RCC 7860 (cell line): Measurements from ENCODE around the gene GARNL3.

ENCODE experiments used
- DNase-seq: peaks from one replicate; pipeline ENCODE4 v3.0.0-alpha.2; 2015; ENCODE audit warnings: low spot score
- FAIRE-seq: peaks from 2 replicates; lab custom pipeline; 2012; peaks lifted over from hg19 to GRCh38; lab: Jason Lieb, UNC

GARNL3 gene

DNA sequence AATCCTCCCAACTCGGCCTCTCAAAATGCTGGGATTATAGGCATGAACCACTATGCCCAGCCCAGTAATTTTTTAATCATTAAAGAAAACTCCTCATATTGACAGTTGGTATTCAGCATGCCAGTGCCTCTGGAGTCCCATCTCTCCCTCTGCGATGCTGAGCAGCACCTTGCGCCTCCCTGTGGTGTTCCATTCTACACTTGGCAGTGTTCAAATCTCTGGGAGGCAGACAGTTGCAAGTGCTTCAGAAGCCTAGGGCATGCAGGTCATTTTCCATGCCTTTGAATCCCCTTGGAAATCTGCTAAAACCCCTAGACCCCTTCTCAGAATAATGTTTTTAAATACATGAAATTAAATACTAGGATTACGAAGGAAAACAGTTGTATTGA is 41.3 kb downstream of the GARNL3 start:
- no peak for FAIRE-seq
- no peak for DNase-seq

DNA sequence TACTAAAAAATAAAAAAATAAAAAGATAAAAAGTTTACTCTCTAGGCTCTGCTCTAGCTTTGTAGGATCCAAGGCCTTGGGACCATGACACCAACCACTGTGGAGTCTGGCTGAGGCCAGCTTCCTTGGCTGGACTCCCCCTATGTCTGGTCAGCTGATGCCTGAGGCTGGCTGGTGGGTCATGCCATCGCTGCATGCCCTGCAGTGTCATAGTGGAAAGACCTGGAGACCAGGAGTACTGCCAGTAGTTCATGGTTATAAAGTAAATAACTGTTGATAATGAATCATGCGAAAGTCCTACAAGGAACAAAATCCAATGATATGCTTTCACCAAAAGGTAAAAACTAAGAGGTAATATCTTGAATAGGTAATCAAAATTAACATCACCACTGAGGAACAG is 43.2 kb downstream of the GARNL3 start:
- DNase-seq (no peak), FAIRE-seq (no peak)

DNA sequence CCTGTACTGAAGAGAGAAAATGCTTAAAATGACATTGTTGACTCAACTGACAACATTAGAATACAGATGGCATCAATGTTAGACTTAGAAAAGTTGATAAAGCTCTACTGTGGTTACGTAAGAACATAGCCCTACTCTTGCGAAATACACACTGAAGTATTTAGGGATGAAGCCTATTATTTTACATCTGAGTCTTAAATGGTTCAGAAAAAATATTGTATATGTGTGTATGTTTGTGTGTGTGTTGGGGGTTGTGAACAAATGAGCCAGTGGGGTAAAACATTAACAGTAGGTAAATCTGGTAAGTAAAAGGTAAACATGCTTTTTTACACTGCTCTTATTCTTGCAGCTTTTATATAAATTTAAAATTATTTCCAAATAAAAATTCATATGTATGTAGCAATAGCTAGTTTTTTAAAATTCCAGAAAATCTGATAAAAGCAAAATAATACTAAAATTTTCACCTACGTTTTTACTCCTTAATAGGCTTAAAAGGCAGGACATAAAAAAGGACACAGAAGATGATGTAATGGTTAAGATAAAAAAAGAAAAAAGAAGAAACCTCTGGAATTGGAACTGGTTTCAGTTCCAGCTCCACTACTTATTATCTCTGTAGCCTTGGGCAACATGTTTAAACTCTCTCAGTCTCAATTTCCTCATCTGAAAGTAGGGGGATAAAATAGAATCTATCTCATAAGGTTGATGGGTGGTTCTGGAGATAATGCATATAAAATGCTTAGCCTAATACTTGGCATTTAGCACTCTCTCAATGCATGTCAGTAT is 44.3 kb downstream of the GARNL3 start:
- no peak for DNase-seq
- no peak for FAIRE-seq

DNA sequence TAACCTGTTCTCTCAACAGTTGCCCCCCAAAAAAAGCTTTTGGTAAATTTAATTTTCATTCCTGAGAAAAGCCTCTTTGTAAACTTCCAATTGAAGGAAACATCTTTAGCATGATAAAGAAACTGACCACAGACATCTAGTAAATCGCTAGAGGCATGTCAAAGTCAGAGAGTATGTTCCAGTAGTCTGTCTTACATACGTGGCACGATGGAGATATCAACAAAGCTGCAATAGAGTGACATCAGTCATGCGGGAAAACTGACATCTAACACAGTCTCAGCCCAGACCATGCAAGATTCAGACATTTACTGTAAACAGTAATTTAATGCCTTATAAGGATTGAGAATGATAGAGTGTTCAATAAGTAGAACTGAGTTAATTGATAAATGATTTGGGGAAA is 45.1 kb downstream of the GARNL3 start:
- FAIRE-seq (no peak), DNase-seq (no peak)

DNA sequence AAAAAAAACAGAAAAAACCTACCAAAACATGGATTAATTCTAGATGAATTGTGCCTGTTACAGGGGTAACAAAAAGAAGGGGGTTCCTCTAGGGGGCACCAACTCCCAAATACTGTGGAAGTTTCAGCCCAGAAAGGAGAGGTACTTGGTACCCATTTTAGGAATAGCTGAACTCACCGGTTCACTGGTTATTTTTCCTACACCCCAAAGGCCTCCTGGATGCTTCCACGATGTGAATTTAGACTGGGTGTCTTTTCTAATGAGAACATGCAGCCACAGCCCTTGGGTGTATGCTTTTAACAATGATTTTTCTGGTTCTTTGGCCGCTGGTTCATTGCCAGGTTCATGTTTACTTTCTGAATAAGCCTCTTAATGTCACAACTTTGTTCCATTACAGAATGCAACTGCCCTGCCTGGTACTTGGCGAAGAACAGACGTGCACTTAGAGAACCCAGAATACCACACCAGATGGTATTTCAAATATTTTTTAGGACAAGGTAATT is 46.7 kb downstream of the GARNL3 start:
- no peak for FAIRE-seq
- no peak for DNase-seq

DNA sequence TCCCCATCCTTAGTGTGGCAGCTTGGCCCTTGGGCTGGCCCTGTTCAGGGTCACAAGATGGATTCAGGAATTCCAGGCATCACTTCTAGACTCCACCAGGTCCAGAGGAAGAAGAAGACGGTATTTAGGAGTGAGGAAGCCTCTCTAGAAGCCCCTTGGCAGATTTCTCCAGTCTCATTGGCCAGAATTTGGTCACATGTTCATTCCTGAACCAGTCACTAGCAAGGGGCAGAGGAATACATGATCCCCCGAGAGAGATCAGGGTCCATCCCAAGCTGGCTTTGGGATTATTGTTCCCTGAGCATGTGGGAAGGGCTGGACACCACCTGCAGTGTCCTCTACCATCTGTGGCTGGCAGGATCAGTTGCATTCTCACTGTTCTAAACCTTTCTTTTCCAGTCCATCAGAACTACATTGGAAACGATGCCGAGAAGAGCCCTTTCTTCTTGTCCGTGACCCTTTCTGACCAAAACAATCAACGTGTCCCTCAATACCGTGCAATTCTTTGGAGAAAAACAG is 48.5 kb downstream of the GARNL3 start:
- DNase-seq (no peak), FAIRE-seq (no peak)

DNA sequence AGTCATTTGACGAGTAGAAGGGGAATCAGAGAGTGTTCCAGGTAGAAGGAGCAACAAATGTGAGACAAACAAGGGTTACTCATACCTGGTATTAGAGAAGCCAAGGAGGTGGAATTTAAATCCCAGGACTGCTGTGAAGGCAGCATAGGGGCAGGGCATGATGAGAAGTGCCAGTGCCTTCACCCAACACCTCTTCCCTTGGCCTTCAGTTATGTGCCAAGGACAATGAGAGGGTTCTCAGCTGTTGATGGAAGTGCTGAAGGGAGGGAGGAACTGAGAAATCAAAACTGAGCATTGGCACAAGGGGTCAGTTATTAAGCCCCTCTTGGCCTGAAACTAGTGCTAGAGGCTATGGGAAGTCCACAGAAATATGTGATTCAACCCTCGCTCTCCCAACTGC is 50.3 kb downstream of the GARNL3 start:
- DNase-seq (no peak), FAIRE-seq (no peak)

DNA sequence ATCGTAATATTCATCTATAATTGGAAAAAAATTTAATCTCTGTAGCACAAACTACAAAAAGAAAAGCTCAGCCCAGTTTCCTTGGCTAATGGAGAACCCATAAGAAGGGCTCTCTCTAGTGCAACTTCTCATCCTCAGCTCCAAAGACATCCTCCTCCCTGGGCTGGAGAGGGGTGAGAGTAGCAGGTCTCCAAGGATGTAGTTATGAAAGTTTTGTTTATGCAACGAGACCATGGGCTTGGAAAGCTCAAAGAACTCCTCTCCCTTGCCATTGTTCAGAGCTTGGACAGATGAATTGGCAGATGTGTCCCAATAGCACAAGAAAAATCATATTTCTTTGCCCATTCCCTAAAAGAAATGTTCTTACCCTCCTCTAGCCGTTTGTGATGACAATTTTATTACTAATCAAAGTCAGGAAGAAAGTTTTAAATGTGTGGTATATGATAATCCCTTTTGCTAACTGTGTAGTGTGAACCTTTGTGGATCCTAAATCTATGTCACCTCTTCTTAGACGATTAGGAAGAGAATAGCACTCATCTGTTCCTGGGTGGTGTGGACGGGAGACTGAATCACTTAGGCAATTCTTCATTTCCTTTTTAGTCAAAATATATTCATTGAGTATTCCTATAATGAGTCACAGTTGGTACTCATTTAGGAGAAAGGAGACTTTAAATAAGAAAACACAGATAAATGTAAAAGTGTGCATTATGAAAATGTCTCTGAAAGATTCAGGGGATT is 52.2 kb downstream of the GARNL3 start:
- DNase-seq (no peak), FAIRE-seq (no peak)

DNA sequence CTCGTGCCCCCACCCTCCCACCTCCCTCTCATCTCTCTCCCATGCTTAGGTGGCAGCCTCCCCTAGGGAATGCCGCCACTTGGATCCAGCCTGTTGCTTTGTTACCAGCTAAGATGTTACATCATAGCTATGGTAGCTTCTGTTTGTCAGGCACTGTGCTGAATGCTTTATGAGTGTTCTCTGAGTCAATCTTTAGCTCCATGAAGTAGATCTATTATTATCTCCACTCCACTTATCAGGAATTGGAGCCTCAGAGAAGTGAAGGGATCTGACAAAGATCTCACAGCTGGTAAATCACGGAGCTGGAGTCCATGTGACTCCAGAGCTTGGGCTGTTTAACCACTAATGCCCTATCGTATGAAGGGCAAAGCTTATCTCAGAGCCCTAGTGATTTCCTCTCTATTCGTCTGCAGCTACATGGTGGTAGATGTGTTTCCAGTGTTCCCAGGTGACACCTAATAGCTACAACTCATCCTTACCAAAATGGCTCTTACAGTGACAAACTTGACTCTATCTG is 54.1 kb downstream of the GARNL3 start:
- DNase-seq = no peak
- FAIRE-seq = no peak

DNA sequence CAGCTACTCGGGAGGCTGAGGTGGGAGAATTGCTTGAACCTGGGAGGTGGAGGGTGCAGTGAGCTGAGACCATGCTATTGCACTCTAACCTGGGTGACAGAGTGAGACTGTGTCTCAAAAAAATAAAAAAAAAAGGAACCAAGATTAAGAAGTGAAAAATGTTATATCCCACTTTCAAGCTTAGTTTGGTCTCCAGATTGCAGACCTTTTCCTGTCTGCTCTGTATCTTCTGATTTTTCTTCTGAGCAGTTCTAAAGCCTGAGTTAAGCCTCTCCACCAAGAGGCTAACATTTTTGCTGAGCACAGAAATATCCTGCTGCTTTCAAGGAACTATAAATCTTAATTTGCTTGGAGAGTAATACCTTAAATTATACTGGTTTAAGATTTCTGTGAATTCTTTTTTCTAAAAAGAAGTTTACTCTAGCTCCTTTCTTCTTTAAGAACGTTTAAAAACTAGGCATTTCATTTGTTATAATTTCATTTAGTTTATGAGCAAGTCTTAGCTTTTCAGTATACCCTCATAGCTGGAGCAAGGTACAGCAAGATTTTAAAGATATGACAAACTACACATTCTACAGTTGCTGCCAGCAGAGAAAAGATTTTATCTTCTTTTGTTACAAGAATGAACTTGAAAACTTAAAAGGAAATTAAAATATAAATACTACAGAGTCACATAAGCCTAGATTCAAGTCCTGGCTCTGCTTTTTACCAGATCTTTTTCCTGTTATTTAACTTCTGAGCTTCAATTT is 55.0 kb downstream of the GARNL3 start:
- no peak for DNase-seq
- no peak for FAIRE-seq

DNA sequence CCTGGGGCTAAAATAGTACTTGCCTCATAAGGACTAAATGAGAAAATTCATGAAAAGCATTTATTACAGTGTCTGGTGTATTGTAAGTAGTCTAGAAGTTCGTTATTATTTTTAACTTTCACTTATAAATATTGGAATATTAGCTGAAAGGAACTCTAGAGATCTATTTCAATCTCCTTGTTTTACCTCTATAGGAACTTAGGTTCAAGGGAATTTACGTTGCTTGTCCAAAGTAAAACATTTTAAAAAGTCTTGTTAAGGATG is 55.5 kb downstream of the GARNL3 start:
- FAIRE-seq = no peak
- DNase-seq = no peak

DNA sequence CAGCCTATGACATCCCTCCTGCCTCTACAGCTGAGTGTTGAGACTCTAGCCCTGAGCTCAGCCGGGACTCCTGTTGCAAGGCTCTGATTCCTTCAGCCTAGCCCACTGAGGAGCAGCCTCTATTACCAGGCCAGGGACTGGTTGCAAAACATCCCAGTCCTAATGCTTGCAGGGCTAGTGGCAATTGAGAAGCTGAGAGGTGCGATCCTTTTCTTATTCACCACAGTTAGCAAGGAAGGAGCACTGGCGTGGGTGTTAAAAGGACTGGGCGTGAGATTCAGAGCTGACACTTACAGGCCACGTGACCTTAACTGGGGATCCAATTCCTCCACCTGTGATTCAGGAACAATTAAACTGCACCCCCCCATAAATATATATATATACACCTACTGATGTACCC is 58.8 kb downstream of the GARNL3 start:
- DNase-seq = no peak
- no peak for FAIRE-seq

DNA sequence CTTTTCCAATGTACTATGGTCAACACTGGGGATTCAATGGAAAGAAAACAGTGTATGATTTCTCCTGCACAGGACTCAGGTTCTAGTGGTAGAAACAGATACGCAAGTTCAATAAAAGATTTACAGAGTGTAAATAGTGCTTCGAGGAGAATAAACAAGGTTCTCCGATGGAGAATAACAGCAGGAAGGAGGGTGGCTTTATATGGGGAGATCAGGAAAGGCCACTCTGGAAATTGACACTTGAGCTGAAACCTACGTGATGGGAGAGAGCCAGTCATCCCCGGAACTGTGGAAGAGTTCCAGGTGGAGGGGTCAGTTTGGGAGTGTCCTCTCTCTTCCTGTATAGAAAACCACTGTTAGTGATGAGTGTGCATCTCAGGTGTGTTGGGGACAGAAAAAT is 65.9 kb downstream of the GARNL3 start:
- DNase-seq = no peak
- FAIRE-seq = no peak

DNA sequence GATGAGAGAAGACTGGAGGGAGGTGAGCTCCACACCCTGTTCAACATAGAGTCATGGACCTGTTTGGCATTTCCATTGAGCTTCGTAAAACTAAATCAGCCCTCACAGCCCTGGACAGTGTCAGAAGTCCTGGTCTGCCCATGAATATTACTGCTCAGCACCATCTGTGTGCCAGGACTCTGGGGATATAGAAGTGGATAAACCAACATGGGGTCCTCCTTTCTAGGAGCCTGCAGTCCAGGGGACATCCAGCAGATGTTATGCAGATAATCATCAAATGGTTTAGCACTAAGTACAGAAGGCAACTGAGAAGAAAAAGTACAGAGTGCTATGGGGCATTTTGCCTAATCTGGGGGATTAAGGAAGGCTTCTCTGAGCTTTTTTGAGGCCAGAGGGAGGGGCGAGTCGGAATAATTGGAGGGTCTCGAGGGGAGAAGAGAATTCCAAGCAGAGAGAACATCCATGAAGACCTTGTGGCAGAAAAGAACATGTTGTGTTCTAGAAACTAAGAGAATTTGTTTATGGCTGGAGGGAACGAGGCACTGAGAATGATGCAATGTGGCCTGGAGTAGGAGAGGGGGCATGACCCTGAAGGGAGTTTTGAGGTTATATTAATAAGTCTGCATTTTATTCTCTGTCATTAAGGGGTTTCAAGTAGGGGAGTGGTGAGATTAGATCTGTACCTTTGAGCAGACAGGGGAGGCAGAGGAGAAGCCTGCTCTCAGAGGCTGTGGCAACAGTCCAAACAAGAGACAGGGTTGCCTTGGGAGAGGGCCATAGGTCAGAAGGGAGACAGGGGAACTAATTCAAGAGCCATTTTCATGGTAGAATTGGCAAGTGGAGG is 68.9 kb downstream of the GARNL3 start:
- DNase-seq = no peak
- FAIRE-seq = no peak

DNA sequence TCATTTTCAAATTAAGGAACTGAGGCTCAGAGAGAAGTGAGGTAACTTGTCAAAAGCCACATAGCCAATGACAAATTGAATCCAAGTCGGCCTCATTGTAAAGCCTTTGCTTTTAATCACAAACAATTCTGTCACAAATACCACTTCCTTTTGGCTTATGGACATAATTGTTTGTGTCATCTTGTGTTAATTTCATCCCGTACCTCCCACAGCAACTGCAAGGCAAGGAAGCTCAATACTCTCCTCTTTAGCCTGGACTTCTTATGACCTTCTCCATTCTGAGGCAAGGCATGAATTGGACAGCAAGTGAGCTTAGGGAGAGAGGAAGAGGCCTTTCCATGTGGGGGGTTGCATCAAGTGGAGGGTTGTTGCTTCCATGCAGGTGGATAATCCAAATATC is 70.2 kb downstream of the GARNL3 start:
- FAIRE-seq (no peak), DNase-seq (no peak)

DNA sequence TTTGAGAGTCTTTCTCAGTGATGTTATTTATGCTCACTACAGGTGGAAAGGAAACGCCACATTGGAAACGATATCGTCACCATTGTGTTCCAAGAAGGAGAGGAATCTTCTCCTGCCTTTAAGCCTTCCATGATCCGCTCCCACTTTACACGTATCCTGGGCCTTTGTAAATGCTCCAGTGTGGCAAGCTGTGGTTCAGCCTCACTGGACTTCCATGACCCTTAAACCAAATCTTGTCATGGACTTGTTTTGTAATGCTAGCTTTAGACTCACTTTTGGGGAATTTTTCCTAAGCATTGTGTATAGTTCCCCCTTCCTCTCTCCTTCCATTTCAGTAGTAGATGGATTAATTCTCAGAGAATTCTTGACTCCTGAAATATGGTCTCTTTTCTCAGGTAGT is 71.5 kb downstream of the GARNL3 start:
- no peak for FAIRE-seq
- no peak for DNase-seq

DNA sequence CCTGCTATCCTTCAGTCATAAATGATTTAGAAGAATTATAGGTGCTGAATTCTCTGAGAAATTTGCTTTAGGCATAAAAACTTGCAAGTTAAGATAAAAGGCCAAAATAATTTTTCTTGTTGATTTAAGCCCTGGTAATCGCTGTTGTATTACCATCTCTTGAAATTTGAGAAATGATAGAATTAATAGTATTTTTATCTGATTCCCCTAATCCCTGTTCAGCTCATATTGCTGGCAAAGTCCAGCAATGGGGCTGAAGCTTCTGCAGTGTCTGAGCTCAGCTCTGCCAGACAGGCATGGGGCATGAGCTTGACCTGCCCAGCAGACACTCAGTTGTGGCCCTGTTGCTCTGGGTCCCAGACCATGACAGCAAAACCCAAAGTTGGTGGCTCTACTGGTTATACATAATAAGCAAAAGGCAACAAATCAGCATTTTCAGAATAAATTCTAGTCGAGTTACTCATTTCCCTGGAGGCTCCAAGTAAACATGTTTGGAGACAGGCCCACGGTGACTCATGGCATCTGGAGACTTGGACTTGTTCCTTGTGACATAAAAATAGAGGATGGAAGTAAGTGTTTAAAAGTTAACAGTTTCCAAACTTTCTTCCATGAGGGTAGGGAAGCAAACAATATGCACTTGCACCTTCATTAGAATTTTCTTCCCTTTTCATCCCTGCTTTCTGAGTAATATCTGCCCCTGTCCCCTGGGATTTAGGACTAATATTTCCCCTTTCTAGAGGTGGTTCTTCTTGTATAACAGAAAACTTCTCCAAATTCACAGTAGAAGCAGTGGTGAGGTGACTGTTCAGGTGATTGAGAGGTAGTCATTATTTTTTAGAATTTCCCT is 72.2 kb downstream of the GARNL3 start:
- FAIRE-seq = peak; percentile 94

DNA sequence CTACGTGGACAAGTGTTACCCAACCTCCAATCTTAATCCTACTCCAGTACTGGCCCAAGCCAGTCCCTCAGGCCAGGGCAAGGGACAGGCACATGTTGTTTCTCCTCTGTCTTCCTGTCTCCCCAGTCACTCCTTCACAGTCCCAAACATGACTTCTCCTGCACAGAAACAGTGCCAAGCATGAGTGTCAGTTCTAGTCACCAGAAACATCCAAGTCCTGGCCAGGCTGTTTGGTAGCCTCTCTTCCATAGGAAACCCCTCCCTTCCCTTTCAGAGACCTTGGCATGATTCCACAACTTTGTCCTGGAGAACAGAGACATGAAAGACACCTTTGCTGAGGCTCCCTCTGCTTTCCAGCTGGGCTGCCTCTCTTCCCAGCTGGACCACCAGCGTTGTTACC is 76.1 kb downstream of the GARNL3 start:
- DNase-seq = no peak

More for the DNA sequence above, 72.2 kb downstream of the GARNL3 start:
- peak; percentile 92 for DNase-seq

DNA sequence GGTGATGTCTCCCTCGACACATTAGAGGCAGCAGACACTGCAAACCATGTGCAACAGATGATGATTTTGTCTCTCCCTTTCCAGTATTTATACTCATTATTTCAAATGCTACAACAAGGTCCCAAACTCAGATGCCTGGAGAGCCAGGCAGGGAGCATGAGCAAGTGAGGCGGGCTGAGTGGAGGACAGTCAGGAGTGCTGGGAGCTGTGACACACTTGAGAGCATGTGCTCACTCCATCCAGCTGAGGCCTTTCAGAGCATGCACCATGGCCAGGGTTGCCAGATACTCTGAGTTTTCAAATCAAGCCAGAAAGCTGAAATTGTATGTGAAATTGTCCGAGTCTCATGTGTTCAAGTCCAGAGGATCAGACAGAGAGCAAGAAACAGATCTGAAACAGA is 76.6 kb downstream of the GARNL3 start:
- DNase-seq (no peak), FAIRE-seq (no peak)

More for the DNA sequence above, 76.1 kb downstream of the GARNL3 start:
- FAIRE-seq = no peak
